Dermis microvascular lymphatic vessel endothelial cell (primary cell): ENCODE measurements around the gene RBM10. TPM values are rescaled to one million over a fixed set of nuclear protein-coding genes. Genes with fewer than 3 reads are reported as not detected.

Experiments used
- DNase-seq, 2 donors: peaks; one replicate each; pipeline versions ENCODE4 v3.0.0 to v3.0.0-alpha.2; 2010; ENCODE audit warnings: low read depth in 2 of 2
- total RNA-seq: library from RNA; depleted of rRNA; stranded (reverse); fragments of >200 nt; gene quantifications from 2 replicates; pipeline ENCODE4 v1.2.1, GENCODE V29; 2014

RBM10 gene
- total RNA-seq, 1 donor from 2014 or later, result 38.4 TPM

DNA sequence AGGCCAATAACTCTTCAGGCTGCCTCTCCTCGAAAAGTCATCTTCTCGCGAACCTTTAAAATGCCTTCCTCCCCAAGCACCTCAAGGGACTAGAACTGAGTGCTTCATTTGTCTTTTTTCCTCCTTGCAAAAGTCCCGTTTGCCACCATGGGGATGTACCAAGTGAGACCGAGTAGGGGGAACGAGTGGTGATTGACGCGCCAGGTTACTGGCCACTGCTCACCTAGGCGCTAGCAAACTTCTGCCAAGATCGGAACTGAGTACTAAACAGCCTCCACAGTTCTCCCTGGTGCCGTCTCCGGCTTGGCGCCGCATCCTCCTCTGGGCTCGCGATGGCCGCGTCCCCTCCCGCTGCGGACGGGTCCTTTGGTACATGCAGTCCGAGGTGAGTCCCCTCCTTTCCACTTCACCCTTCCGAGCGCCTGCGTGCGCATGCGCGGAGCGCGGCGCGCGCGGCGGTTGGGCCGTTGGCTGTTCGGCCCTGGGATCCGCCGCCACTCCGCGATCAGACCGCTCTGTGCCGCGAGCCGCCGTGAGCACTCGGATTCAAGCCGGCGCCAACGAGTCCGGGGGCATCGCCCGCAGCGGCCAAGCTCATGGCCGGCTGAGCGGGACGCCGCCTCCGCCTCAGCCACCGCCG, 73.4 kb downstream of the RBM10 start, which contains the start of gene CDK16:
Gene CDK16 (plus strand): TSS at position 402 of the 640 bp plus-strand sequence. CDS start 4,877 bp downstream, outside the sequence.
- DNase-seq, result peak; percentile 78 to 82

- peak in 1 of 2 donors; percentile 17 for DNase-seq
Measured at GRCh38 chrX:47218920-47219815, 74.1 kb downstream of the RBM10 start.

DNA sequence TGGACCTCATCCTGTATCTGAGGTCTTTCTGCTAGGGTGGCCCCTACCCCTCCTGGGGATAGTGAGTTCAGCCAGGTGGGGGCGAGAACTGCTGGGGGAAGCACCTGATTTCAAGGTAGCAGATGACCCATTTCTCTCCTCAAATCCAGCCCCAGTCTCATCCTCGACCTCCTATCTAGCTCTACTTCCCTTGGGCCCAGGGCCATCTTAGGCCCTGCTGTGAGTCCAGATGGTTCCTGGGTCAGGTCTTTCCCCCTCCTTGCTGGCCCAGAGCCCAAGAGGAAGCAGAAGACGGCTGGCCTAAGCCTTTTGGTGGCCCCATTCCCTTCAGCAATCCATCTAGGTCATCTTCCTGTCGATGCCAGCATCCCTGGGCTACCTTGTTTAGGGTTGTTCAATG, 76.7 kb downstream of the RBM10 start:
- DNase-seq, result no peak

GRCh38 chrX:47222751-47223350, 77.8 kb downstream of the RBM10 start:
- DNase-seq, result no peak

DNA sequence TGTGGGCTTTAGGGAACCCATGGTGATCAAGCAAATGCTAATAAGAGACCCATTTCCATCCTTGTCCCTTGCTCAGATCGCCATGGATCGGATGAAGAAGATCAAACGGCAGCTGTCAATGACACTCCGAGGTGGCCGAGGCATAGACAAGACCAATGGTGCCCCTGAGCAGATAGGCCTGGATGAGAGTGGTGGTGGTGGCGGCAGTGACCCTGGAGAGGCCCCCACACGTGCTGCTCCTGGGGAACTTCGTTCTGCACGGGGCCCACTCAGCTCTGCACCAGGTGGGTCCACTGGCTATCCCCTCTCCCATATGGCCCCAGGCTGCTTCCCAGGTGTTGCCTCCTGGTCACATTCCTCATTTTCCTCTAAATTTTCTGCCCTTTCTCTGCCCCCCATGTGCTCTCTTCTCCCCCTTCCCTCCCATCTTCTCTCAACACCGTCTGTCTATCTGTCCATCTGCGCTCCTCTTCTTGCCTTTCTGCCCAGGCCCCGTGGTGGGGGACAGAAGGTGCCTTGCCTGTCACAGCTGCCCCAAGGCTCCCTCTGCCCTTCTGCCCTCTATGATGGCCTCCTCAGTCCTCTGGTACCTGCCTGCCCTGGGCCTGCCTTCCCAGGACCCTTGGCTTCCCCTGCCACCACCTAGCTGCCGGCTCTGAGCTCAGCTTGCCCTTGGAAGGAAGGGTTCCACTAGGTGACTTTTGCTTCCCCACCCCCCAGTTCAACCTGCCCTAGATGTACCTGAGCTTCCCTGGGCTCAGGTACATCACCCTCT, 78.6 kb downstream of the RBM10 start:
- no peak for DNase-seq

- no peak for DNase-seq
Measured at GRCh38 chrX:47224266-47224895, 79.4 kb downstream of the RBM10 start.

DNA sequence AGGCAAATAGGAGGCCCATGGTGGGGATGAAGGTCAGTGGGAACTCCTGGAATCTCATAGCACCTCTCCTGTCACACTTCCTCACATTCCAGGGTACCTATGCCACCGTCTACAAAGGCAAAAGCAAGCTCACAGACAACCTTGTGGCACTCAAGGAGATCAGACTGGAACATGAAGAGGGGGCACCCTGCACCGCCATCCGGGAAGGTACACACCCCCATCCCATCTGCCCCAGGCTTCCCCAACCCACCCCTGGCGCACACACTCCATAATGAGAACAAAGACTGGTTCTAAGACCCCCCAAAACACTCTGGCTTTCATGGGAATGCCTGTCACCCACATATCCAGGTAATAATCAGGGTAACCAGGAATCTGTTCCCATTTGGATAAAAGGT, 79.9 kb downstream of the RBM10 start:
- no peak for DNase-seq

GRCh38 chrX:47226071-47226470, 81.0 kb downstream of the RBM10 start:
- DNase-seq, result no peak

DNA sequence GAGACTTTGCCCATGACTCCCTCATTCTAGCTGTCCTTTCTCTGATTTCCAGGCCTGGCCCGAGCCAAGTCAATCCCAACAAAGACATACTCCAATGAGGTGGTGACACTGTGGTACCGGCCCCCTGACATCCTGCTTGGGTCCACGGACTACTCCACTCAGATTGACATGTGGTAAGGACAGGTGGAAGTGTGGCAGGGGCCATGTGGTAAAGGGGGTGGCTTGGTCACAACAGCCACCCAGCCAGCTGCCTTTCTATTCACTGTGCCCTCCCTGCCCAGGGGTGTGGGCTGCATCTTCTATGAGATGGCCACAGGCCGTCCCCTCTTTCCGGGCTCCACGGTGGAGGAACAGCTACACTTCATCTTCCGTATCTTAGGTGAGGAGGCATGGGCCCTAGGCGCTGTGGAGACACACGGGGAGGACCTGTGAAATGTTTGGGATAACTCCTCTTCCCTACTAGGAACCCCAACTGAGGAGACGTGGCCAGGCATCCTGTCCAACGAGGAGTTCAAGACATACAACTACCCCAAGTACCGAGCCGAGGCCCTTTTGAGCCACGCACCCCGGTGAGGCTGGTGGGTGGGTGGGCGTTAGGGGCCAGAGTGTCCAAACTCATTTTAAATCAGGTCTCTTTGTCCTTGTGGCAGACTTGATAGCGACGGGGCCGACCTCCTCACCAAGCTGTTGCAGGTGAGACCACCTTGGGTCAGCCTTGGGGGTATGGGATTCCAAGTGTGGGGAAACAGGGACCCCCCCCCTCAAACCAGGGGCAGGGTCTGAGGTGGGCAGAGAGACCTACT, 81.7 kb downstream of the RBM10 start:
- DNase-seq, result no peak

GRCh38 chrX:47227334-47227583, 82.2 kb downstream of the RBM10 start:
- DNase-seq, result no peak

GRCh38 chrX:47228550-47229270, 83.7 kb downstream of the RBM10 start:
- DNase-seq, result no peak

GRCh38 chrX:47229427-47229826, 84.4 kb downstream of the RBM10 start:
- no peak for DNase-seq

- no peak for DNase-seq
Measured at GRCh38 chrX:47230136-47230868, 85.3 kb downstream of the RBM10 start.

GRCh38 chrX:47231167-47231566, 86.1 kb downstream of the RBM10 start:
- DNase-seq, result no peak

- DNase-seq, result no peak
Measured at GRCh38 chrX:47232197-47232802, 87.3 kb downstream of the RBM10 start.

DNA sequence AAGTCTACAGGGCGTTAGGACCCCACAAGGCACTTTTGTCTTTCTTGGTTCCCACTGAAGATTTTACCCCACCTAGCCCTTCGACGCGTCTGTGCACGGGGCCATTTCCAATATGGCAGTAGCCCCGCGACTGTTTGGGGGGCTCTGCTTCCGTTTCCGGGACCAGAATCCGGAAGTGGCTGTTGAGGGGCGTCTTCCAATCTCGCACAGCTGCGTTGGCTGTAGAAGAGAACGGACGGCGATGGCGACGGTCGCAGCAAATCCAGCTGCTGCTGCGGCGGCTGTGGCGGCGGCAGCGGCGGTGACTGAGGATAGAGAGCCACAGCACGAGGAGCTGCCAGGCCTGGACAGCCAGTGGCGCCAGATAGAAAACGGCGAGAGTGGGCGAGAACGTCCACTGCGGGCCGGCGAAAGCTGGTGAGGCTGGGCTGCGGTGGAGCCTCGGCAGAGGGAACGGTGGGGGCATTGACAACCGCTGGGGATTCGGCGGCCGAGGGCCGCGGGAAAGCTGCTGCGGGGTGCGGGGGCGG, 87.8 kb downstream of the RBM10 start, which contains the start of gene USP11:
Gene USP11 (plus strand): TSS at position 207 of the 530 bp plus-strand sequence. CDS start 35 bp downstream, at position 242.
- peak in 1 of 2 donors; percentile 43 for DNase-seq

- peak; percentile 91 to 96 for DNase-seq
Measured at GRCh38 chrX:47233333-47234113, 88.5 kb downstream of the RBM10 start.
